NCI-H2171 (cell line): Measurements from ENCODE around the gene RMND1.
"Not testable (repeated sequence)": the region's sequence is repeated elsewhere in the genome, so short reads cannot be mapped to it uniquely, and the experiment has no call there.

ENCODE experiments used
- DNase-seq: peaks from one replicate; lab custom pipeline; 2025; lab: John Stamatoyannopoulos, UW

The RMND1 gene

GRCh38 chr6:151451417-151451949 is 443 bp downstream of the RMND1 start:
- no peak for DNase-seq

- not testable (repeated sequence) for DNase-seq
These were observed 998 bp downstream of the RMND1 start for GRCh38 chr6:151450928-151451327.

GRCh38 chr6:151448623-151449022 is 3.3 kb downstream of the RMND1 start:
- no peak for DNase-seq

DNA sequence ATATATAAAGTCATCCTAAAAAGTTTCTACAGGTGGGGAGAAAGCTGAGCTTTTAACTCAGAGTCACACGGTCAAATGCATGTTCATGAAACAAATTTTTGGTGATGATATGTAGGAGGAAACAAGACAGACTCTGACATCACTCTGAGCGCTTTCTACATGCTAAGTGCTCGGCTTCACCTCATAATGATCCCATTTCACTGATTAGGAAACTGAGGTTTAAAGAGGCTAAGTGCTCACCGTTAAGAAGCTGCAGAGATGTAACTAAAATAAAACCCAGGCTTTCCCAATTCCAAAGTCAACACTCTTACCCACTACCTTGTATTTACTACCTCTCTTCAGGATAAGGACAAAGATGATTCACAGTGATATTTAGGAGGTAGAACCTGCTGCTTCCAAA is 4.7 kb downstream of the RMND1 start:
- DNase-seq, result no peak

GRCh38 chr6:151445482-151445881 is 6.4 kb downstream of the RMND1 start:
- no peak for DNase-seq

DNA sequence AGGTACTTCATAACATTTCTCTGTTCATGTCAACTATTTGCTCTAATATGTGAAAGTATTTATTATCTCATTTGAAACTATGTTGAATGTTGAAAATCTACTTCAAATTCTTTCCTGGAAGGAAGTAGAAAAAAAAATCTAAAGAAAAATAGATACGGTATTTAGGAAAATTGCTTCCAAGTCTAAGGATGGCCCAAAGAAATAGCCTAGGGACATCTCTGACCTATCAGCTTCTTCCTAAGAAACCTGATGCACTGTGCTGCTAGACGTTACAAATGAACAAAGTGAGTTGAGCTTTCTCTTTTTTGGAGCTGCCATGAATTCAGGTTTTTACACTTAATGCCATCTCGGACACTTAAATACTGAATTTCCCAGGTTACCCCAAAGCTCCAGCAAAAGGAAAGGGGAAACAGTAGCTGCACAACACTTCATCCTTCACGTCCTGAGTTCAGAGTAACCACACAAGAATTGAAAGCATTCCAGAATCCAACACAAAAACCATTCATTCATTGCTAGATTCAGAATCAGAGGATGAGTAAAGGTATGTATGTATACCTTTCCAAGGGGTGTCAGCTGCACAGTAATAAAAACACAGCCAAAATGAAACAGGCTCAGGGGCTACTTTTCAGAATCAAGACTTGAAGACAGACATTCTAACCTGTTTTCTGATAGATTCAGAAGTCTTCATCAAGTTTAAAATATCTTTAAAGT is 7.9 kb downstream of the RMND1 start:
- no peak for DNase-seq

DNA sequence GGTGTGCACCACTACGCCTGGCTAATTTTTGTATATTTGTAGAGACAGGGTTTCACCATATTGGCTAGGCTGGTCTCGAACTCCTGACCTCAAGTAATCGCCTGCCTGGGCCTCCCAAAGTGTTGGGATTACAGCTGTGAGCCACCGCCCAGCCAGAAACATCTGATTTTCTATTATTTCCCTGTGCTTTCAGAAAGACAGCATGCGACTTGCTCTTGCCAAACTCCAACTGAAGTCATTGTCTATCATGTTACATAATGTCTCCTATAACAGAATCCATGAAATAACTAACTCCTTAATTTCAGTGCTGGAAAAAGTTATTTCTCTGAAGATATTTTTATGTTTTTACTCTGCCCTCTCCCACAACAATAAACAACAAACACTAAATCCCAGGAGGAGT is 8.5 kb downstream of the RMND1 start:
- no peak for DNase-seq

GRCh38 chr6:151442371-151442770 is 9.6 kb downstream of the RMND1 start:
- DNase-seq, result no peak

- no peak for DNase-seq
These were observed 10.3 kb downstream of the RMND1 start for GRCh38 chr6:151441390-151442166.

- DNase-seq, result no peak
These were observed 11.0 kb downstream of the RMND1 start for GRCh38 chr6:151440930-151441329.

GRCh38 chr6:151440498-151440897 is 11.4 kb downstream of the RMND1 start:
- DNase-seq, result no peak

DNA sequence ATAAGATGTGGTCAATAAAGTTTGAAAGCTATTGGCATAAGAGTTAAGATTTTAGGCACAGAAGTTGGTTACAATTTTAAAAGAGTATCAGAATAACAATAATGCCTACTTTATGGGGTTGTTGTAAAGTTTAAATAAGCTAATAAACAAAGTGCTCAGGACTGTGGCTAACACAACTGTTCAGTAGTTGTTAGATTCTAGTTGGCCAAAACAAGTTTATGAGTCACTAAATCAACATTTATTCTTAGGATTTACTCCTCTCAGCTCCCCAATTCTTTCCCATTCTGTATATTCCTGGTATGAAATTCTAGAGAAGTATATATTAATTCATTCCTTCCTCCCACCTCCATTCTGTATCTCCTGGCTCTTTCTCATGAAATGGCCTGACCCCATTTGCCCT is 14.5 kb downstream of the RMND1 start:
- no peak for DNase-seq

- DNase-seq, result no peak
These were observed 15.1 kb downstream of the RMND1 start for GRCh38 chr6:151436802-151437201.

GRCh38 chr6:151436300-151436699 is 15.6 kb downstream of the RMND1 start:
- DNase-seq, result no peak

- DNase-seq, result no peak
These were observed 17.6 kb downstream of the RMND1 start for GRCh38 chr6:151434369-151434768.

- no peak for DNase-seq
These were observed 19.3 kb downstream of the RMND1 start for GRCh38 chr6:151432651-151433050.

DNA sequence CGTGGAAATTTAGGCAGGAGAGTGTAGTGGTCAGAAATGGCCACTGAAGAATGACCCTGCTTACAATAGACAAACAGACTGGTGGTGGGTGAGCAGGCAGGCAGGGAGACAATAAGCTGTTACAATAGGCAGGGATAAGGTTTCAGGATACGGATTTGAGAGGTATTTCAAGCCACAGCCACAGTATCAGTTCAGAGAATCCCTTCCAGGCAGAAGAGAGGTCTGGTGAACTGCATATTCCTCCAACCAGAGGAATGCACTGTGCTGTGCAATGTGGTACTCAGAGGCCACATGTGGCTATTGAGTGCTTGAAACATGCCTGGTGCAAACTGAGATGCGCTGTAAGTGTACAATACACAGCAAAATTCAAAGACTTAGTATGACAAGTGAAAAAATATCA is 20.6 kb downstream of the RMND1 start:
- DNase-seq, result no peak

DNA sequence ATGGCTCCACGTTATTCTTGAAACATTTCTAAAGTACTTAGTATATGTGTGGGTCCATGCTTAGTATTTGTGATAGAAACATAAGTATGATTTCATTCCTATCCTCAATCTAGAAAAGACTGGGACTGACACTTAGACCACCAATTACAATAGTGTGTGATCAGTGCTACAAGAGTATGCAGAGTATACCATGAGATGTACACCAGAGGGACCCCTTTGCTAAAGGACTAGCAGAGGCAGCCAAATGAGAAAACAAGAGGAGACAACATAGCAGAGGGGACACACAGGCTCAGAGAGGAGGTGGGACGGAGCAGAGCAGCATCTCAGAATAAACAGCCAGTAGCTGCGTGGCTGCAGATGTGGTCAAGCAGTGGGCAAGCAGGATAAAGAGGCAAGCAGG is 21.0 kb downstream of the RMND1 start:
- no peak for DNase-seq

DNA sequence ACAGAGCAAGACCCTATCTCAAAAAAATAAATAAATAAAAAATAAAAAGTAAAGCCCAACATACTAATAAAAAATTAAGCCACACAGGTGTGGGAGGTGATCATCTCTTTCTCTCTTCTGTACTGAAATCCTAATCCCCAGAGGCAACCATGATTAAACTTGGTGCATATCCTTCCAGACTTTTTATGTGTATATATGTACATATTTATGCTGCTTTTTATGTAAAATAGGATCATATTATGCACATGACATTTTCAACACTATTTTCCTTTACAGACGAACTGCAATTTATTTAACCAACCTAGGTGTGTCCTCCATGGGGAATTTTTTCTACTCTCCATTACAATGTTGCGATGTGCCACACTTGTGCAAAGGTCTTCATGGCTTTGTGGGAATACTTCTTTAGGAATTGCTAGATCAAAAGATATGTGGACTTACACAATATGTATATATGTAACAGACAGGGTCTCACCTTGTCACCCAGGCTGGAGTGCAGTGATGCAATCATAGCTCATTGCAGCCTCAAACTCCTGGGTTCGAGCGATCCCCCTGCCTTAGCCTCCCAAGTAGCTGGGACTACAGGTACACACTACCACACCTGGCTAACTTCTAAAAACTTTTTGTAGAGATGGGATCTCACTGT is 23.7 kb downstream of the RMND1 start:
- DNase-seq, result no peak

DNA sequence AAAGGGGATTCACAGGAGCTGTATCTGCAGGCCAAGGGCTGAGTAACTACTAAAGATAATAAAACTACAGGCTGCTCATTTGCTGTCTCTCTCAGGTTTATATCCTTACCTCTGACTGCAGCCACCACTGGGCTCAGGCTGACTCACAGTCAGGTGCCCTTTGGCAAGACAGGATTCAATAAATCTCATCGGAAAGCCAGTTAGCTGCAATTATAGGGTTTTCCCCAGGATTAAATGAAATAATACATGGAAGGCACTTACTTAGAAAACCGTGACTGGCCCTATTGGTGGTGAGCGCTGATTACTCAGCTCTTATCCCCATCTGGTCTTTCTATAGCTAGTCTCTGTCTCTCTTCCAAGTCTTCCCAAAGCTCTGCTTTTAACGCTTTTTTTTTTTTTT is 26.4 kb downstream of the RMND1 start:
- no peak for DNase-seq

- DNase-seq, result no peak
These were observed 28.9 kb downstream of the RMND1 start for GRCh38 chr6:151422981-151423380.

DNA sequence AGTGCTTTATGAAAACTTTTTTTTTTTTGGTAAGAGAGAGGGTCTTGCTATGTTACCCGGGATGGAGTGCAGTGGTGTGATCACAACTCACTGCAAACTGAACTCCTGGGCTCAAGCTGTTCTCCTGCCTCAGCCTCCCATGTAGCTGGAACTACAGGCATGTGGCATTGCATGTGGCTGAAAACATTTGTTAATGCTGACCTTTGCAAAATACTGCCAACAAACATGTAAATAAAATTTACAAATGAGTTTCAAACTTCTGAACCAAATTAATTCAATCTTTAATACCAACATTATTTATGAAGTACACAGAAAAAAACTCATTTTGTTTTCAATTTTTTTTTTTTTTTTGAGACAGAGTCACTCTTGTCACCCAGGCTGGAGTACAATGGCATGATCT is 34.4 kb downstream of the RMND1 start:
- no peak for DNase-seq
